Testis (tissue), 3 donors: ENCODE measurements around the gene MRAP. TPM values are rescaled to one million over a fixed set of nuclear protein-coding genes. Genes with fewer than 3 reads are reported as not detected.

ENCODE experiments used
- DNase-seq: peaks from one replicate; pipeline ENCODE4 v3.0.0-alpha.2; 2019
- H3K27ac ChIP-seq, 2 donors: fragments of 200-600 bp; sonication (generic); one replicate each; pipeline ENCODE4 v1.5.1; 2019
- H3K27me3 ChIP-seq: fragments of 200-600 bp; sonication (generic); one replicate; pipeline ENCODE4 v1.5.1; 2019
- H3K36me3 ChIP-seq: fragments of 200-600 bp; sonication (generic); one replicate; pipeline ENCODE4 v1.5.1; 2017; ENCODE audit warnings: low read depth; ENCODE audit errors: missing control alignments
- H3K4me1 ChIP-seq: fragments of 200-600 bp; sonication (generic); one replicate; pipeline ENCODE4 v1.5.1; 2019
- H3K4me3 ChIP-seq, 2 donors: fragments of 200-600 bp; sonication (generic); one replicate each; pipeline ENCODE4 v1.5.1; 2017 to 2019
- H3K9me3 ChIP-seq: fragments of 200-600 bp; sonication (generic); one replicate; pipeline ENCODE4 v1.5.1; 2017
- CTCF ChIP-seq, 3 experiments: fragments of 450-650 bp in 2 of 3; fragments of 200-600 bp in 1 of 3; sonication (generic) in 1 of 3; IDR thresholded peaks; one replicate each; pipeline ENCODE4 v1.5.1; 2016 to 2019; ENCODE audit warnings: antibody characterized with exemption in 3 of 3, mild to moderate bottlenecking in 2 of 3, moderate library complexity in 1 of 3
- POLR2A ChIP-seq: fragments of 450-650 bp; IDR thresholded peaks from one replicate; pipeline ENCODE4 v1.6.1; 2017; ENCODE audit warnings: antibody characterized with exemption, mild to moderate bottlenecking, moderate library complexity
- WGBS, 2 donors: methylation state at CpG; one replicate each; pipeline ENCODE4 v1.1.5; 2018; 5-methylcytosine and 5-hydroxymethylcytosine counted together
- intact Hi-C: fragments of 100-400 bp; cut with DNase I; formaldehyde crosslinking; loops from one replicate; pipeline ENCODE4 v1.15.1; 2023; ENCODE audit warnings: low total_unique reads
- polyA plus RNA-seq: library from polyadenylated mRNA; stranded (reverse); fragments of 350-450 nt; fragmentation: Illumina TruSeq; extraction: RNeasy Lipid Tissue Mini Kit (QIAGEN cat#74804); gene quantifications from one replicate; pipeline ENCODE4 v1.2.3, GENCODE V29; 2014; ENCODE audit warnings: low read depth, low replicate concordance; ENCODE audit not compliant: insufficient read depth
- total RNA-seq, 2 donors: library from RNA; depleted of rRNA; stranded (reverse); fragments of >200 nt; gene quantifications; one replicate each; pipeline ENCODE4 v1.2.3, GENCODE V29; 2016

MRAP gene
- total and polyA plus RNA-seq, 3 donors from 2014 or later = 1.4 to 4.0 (median 2.2) TPM

- H3K36me3 ChIP-seq = no peaks in the 10 kb centered on the region
- H3K27ac ChIP-seq = no peak overlapping the region
- no peak overlapping the region for H3K4me3 ChIP-seq
- no peak for DNase-seq
- H3K4me1 ChIP-seq = no peaks in the 10 kb centered on the region
- WGBS, 2 donors = 96 to 97% methylated on average over 12 of the region's 12 CpGs
- no peaks in the 10 kb centered on the region for H3K27me3 ChIP-seq
- intact Hi-C loops = no loop called here
- TF ChIP-seq POLR2A (no peak), CTCF (IDR thresholded peaks at IDR 0.05) (no peak)
- H3K9me3 ChIP-seq = no peaks in the 10 kb centered on the region
Observed at GRCh38 chr21:32322103-32322502, 23.4 kb downstream of the MRAP start.

GRCh38 chr21:32322676-32323075 lies 24.0 kb downstream of the MRAP start:
- no peak overlapping the region for H3K4me3 ChIP-seq
- H3K36me3 ChIP-seq = no peaks in the 10 kb centered on the region
- no peaks in the 10 kb centered on the region for H3K27me3 ChIP-seq
- DNase-seq = no peak
- no peaks in the 10 kb centered on the region for H3K4me1 ChIP-seq
- TF ChIP-seq POLR2A (no peak), CTCF (IDR thresholded peaks at IDR 0.05) (no peak)
- intact Hi-C loops = no loop called here
- H3K27ac ChIP-seq = no peak overlapping the region
- no peaks in the 10 kb centered on the region for H3K9me3 ChIP-seq
- WGBS, 2 donors = 88 to 89% methylated on average over 8 to 10 of the region's 10 CpGs

GRCh38 chr21:32325706-32326105 lies 27.1 kb downstream of the MRAP start:
- no peak for DNase-seq
- WGBS, 2 donors = 95 to 99% methylated on average over 8 of the region's 8 CpGs
- TF ChIP-seq CTCF (IDR thresholded peaks at IDR 0.05) (no peak), POLR2A (no peak)
- H3K4me3 ChIP-seq = no peak overlapping the region
- H3K27ac ChIP-seq = no peak overlapping the region
- H3K9me3 ChIP-seq = no peaks in the 10 kb centered on the region
- no peaks in the 10 kb centered on the region for H3K36me3 ChIP-seq
- intact Hi-C loops = no loop called here
- peaks cover 7% of the 10 kb centered on the region for H3K4me1 ChIP-seq
- H3K27me3 ChIP-seq = no peaks in the 10 kb centered on the region

- H3K36me3 ChIP-seq = no peaks in the 10 kb centered on the region
- intact Hi-C loops = no loop called here
- peak overlapping the region in 1 of 2 donors; percentile 57 for H3K27ac ChIP-seq
- no peak for DNase-seq
- no peak overlapping the region for H3K4me3 ChIP-seq
- peaks cover 7% of the 10 kb centered on the region for H3K4me1 ChIP-seq
- 38 to 43% methylated on average over 3 of the region's 3 CpGs for WGBS, 2 donors
- no peaks in the 10 kb centered on the region for H3K9me3 ChIP-seq
- H3K27me3 ChIP-seq = no peaks in the 10 kb centered on the region
- TF ChIP-seq POLR2A (no peak), CTCF (IDR thresholded peaks at IDR 0.05) (no peak)
Observed at GRCh38 chr21:32328595-32328994, 29.9 kb downstream of the MRAP start.

- DNase-seq = no peak
- no peaks in the 10 kb centered on the region for H3K36me3 ChIP-seq
- H3K4me1 ChIP-seq = peaks cover 7% of the 10 kb centered on the region
- intact Hi-C loops = no loop called here
- TF ChIP-seq CTCF (IDR thresholded peaks at IDR 0.05) (no peak), POLR2A (no peak)
- WGBS, 2 donors = 61 to 64% methylated on average over 2 of the region's 2 CpGs
- H3K27me3 ChIP-seq = no peaks in the 10 kb centered on the region
- peak overlapping the region in 1 of 2 donors; percentile 57 for H3K27ac ChIP-seq
- no peaks in the 10 kb centered on the region for H3K9me3 ChIP-seq
- H3K4me3 ChIP-seq = no peak overlapping the region
Observed at GRCh38 chr21:32329331-32329730, 30.7 kb downstream of the MRAP start.
